Activated T-cell treated with anti-CD3 and anti-CD28 coated beads, Interleukin-2, amount 50 U/mL, for 48 hours (primary cell): ENCODE measurements around the gene GSG1.
"Not testable (repeated sequence)": the region's sequence is repeated elsewhere in the genome, so short reads cannot be mapped to it uniquely, and the experiment has no call there.

Source experiments
- DNase-seq, 2 experiments: peaks; one replicate each; pipeline ENCODE4 v3.0.0-alpha.2; 2020

GSG1 gene

DNA sequence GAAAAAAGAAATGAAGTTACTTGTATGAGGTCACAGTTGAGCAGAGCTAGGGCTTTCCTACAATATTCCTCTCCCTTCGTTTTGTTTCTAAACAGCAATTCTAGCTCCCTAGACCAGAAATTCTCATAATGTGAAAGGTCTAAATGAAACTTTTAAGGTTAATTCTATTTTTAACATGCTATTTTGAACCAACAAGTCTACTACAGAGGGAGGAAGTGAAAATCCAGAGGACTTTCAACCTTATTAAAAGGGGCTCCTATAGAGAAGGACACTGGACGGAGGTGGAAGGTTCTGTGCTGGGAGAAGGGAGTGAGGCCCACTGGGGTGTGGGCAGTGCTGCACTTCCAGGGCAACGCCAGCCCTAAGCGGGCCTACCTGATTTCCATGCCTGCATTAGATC lies 13.4 kb downstream of the GSG1 start:
- no peak for DNase-seq

- no peak for DNase-seq
These were observed 15.0 kb downstream of the GSG1 start for GRCh38 chr12:13088496-13088895.

GRCh38 chr12:13087766-13088165 lies 15.7 kb downstream of the GSG1 start:
- no peak for DNase-seq

DNA sequence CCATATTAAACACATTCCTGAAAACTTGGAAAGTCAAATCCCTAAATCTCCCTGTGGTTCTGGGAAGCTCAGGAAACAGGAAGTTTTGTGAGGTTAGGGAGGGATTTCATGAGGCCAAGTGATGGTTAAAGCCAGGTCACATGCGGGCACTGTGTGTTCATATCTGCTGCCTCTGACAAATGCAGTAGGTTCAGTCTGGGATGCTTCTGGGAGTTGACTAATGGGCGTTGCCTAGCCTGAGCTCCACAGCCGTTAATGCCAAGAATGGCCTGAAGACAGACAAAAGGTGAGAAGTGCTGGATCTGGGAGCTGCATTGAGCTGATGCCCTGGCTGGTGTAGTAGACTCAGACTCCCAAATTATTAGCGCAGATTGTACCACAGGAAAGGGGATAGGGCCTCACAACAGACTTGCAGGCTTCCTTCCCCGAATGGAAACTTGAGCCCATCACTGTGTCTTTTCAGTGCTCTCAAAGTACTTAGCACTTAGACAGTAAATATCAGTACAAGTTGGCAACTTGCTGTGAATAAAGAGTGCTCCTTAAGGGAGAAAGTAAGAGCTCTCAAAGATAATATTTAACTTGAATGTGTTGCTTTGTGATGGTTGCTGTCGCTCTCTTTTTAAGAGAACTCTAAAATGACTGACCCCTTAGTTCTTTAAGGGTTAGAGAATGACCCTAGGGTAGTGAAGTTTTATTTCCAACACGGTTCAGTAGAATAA lies 17.3 kb downstream of the GSG1 start:
- DNase-seq: no peak

GRCh38 chr12:13084898-13085640 lies 18.4 kb downstream of the GSG1 start:
- no peak for DNase-seq

GRCh38 chr12:13083638-13084037 lies 19.8 kb downstream of the GSG1 start:
- DNase-seq: not testable (repeated sequence)

- DNase-seq: no peak
These were observed 20.6 kb downstream of the GSG1 start for GRCh38 chr12:13082861-13083260.

GRCh38 chr12:13080266-13080665 lies 23.2 kb downstream of the GSG1 start:
- no peak for DNase-seq

DNA sequence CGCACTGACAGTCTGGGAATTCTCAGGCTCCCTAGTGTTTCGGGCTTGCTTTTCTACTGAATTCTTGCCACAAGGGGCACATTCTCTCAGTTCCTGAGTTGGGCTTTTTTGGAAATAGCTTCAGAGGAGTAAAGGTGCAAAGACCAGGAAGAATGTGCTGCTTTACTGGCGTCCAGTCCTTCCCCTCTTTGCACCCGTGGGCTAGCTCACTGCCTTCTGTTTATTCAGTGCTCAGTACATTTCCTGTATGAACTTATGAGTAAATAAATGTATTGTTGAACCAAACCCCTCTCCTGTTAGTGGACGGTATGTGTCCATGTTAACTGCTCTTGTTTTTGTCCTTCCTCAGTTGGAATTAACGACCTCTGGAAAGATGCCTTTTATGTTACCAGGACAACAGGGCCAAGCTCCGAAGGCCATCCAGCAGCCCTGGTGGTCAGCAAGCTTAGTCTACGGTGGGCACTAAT lies 24.0 kb downstream of the GSG1 start:
- DNase-seq: no peak

GRCh38 chr12:13075786-13076570 lies 27.5 kb downstream of the GSG1 start:
- DNase-seq: no peak

DNA sequence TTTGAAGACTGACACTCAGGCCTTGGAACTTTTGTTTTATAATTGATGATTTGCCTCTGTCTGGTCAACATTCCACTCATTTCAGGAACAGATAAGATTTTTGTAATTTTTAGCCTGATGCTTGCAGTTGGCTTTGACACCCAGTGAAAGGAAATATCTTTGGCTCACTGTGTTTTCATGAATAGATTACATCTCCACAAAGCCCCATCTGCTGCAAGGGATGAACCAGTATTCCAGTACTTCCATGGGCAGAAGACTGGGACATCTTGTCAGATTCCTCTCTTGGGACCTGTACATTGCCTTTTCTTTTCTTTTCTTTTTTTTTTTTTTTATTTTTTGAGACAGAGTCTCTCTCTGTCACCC lies 28.4 kb downstream of the GSG1 start:
- DNase-seq: no peak

- no peak for DNase-seq
These were observed 28.9 kb downstream of the GSG1 start for GRCh38 chr12:13074396-13075117.

DNA sequence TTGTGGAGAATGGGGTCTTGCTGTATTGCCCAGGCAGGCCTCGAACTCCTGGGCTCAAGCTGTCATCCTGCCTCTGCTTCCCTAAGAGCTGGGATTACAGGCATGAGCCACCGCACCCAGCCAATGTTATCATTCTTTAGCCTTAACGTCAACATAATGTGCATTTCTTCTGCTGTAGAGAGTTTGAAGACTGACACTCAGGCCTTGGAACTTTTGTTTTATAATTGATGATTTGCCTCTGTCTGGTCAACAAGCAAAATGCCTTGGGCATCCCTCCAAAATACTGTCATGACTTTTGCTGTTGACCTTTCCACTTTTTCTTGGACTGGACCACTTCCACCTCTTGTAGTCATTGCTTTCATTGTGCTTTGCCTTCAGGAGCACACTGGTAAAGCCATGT lies 30.3 kb downstream of the GSG1 start:
- no peak for DNase-seq

DNA sequence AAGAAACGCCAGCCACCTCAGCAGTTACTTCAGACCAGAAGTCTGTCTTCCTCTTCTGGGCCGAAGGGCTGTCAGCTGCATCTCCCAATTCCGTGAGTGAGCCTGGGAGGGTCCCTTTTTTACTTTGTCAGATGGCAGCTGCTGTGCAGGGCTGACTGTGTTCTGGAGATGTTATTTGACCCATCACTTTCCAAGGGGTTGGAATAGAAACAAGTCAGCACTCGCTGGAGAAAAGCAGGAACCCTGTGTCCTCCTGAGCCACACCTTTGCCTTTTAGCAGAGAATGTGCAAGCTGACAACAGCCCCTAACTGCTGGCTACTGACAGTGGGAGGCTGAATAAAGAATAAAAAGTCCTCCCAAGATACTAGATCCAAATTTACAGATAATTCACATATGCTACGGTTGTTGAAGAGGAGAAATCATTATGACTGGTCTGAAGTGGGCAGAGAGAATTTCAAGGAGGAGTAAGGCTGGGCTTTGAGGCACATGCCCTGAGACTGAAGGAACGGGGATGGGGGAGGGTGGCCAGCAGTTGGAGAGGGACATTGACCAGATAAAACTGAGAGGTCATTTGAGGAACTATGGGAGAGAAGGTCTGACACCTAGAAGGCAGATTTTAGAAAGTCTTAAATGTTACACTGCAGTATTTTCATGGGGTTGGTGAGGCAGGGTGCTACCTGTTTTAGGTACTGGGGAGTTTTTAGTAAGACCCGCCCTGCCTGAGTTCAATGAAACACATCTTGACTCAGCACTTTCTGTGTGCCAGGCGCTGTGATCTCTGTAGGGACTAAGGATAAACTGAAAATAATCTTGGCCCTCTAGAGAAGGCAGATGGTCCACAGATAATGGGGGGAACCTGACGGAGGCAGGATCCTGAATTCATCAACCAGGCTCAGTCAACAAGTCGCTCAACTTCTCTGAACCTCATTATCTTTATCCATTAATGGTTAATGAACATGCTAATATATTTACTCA lies 31.9 kb downstream of the GSG1 start:
- no peak for DNase-seq

GRCh38 chr12:13069380-13069779 lies 34.1 kb downstream of the GSG1 start:
- DNase-seq: no peak

DNA sequence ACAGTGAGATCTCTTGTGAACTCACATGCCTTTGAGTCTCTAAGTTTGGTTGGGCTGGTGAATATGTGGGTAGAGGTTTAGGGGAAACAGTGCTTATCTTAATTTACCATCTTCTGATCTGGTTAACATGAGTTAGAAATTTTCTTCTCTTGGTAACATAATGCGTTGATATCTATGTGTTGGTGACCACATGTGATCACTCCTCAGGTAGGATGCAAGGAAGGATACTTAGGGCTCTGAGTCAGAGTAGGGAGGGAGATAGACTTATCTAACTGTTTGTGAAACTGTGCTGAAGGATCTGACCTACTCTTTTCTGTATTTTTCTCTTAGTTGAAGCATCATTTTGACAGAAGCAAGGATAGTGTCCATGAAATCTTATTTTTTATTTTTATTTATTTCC lies 36.1 kb downstream of the GSG1 start:
- no peak for DNase-seq

- DNase-seq: no peak
These were observed 37.0 kb downstream of the GSG1 start for GRCh38 chr12:13066459-13066858.

DNA sequence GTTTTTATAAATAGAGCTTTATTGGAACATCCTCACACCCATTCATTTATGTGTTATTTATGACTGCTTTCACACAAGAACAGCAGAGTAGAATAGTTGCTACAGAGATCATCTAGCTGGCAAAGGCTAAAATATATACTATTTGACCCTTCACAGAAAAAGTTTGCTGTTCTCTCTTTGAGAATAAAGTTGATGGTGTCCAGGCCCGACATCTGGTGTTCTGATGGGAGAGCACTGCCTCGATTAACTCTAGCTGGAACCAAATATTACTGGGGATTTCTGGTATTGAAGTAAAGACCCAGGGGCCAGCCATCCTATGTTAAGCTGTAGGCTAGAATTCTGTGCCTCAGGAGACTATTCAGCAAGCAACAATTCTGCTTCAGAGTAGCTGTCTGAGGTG lies 37.5 kb downstream of the GSG1 start:
- DNase-seq: no peak

DNA sequence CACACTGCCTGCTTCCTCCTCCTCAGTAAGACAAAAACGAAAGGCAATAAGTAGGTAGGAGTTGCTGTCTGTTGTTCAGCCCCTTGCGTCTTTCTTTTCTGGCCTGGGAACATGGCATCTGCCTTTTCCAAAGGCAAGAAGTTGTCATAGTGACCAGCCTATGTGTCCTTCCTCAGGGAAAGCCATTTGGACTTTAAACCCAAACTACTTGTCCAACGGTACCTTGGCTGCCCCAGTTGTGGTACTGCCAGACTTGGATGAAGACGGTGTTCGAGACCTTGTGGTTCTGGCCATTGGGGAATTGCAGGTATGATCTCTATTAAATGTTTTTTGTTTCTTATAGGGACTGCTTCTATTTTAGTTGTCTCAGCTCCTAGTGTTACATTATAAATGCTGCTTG lies 40.8 kb downstream of the GSG1 start:
- no peak for DNase-seq

DNA sequence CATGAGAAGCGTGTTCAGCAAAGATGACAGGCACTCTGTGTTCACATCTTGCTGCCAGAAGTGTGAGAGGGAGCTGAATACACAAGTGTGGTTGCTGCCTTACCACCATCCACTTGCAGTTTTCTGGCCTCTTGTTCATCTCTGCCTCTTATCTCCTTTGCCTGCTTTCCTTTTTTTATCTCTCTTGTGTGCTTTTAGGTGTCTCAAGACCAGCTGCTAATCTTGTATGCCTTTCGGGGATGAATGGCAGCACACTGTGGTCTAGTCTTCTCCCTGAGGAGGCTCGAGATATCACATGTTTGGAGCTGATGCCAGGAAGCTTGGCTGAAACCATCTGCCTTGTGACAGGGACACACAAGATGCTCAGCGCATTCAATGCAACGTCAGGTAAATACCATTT lies 42.1 kb downstream of the GSG1 start:
- no peak for DNase-seq

- no peak for DNase-seq
These were observed 42.9 kb downstream of the GSG1 start for GRCh38 chr12:13060581-13060980.

- not testable (repeated sequence) for DNase-seq
These were observed 49.9 kb downstream of the GSG1 start for GRCh38 chr12:13053617-13054016.
